ENCODE results near the gene TCF7.
A peak's percentile ranks its signal among the peaks of the same experiment; 100 is the strongest.

TCF7 gene

GRCh38 chr5:134114886-134115805 is 665 bp downstream of the TCF7 start:
- no peak for TF ChIP-seq CTCF (IDR thresholded peaks at IDR 0.05; ENCODE audit: low read depth, low read length)
- H3K4me3 ChIP-seq (ENCODE audit: low read depth, low read length), result peak overlapping the region; percentile 58
- H3K9me3 ChIP-seq, result no peaks in the 10 kb centered on the region
- peaks cover 19% of the 10 kb centered on the region for H3K4me1 ChIP-seq
- H3K36me3 ChIP-seq, result peaks cover 2% of the 10 kb centered on the region; the same call in 1 of the 2 replicates
- DNase-seq, result peak; percentile 43
- no peaks in the 10 kb centered on the region for H3K27me3 ChIP-seq

- TF ChIP-seq CTCF (IDR thresholded peaks at IDR 0.05; ENCODE audit: low read depth, low read length), result no peak
- no peak for DNase-seq
- Histone ChIP-seq H3K4me1 (peaks cover 19% of the 10 kb centered on the region), H3K9me3 (no peaks in the 10 kb centered on the region), H3K4me3 (ENCODE audit: low read depth, low read length) (peak overlapping the region; percentile 58), H3K27me3 (no peaks in the 10 kb centered on the region), H3K36me3 (peaks cover 6% of the 10 kb centered on the region; the same call in 1 of the 2 replicates)
Observed at GRCh38 chr5:134115806-134116175, 1.3 kb downstream of the TCF7 start.

GRCh38 chr5:134116286-134116685 is 1.8 kb downstream of the TCF7 start:
- H3K36me3 ChIP-seq, result peaks cover 6% of the 10 kb centered on the region; the same call in 1 of the 2 replicates
- no peaks in the 10 kb centered on the region for H3K27me3 ChIP-seq
- TF ChIP-seq CTCF (IDR thresholded peaks at IDR 0.05; ENCODE audit: low read depth, low read length), result no peak
- H3K9me3 ChIP-seq, result no peaks in the 10 kb centered on the region
- no peak overlapping the region for H3K4me3 ChIP-seq (ENCODE audit: low read depth, low read length)
- H3K4me1 ChIP-seq, result peaks cover 15% of the 10 kb centered on the region
- no peak for DNase-seq

GRCh38 chr5:134116789-134117761 is 2.6 kb downstream of the TCF7 start:
- no peaks in the 10 kb centered on the region for H3K9me3 ChIP-seq
- no peak for DNase-seq
- H3K4me3 ChIP-seq (ENCODE audit: low read depth, low read length), result no peak overlapping the region
- H3K36me3 ChIP-seq, result peaks cover 6% of the 10 kb centered on the region; the same call in 1 of the 2 replicates
- H3K27me3 ChIP-seq, result no peaks in the 10 kb centered on the region
- H3K4me1 ChIP-seq, result peaks cover 9% of the 10 kb centered on the region
- TF ChIP-seq CTCF (IDR thresholded peaks at IDR 0.05; ENCODE audit: low read depth, low read length), result no peak

- Histone ChIP-seq H3K9me3 (no peaks in the 10 kb centered on the region), H3K36me3 (peaks cover 6% of the 10 kb centered on the region; the same call in 1 of the 2 replicates), H3K27me3 (no peaks in the 10 kb centered on the region), H3K4me1 (peaks cover 7% of the 10 kb centered on the region), H3K4me3 (ENCODE audit: low read depth, low read length) (no peak overlapping the region)
- DNase-seq, result no peak
- TF ChIP-seq CTCF (IDR thresholded peaks at IDR 0.05; ENCODE audit: low read depth, low read length), result no peak
Observed at GRCh38 chr5:134118212-134118835, 3.8 kb downstream of the TCF7 start.
